HepG2 (cell line): ENCODE measurements around the gene TEX53. TPM values are rescaled to one million over a fixed set of nuclear protein-coding genes. Genes with fewer than 3 reads are reported as not detected.

Source experiments
- ATAC-seq: fragments of 200-7000 bp; cut with Tn5 transposase; 3 replicates; pipeline ENCODE4 v1.9.1; 2020; ENCODE audit warnings: mild to moderate bottlenecking, moderate library complexity
- BruUV-seq: library from RNA; stranded (reverse); fragments of 400-500 nt; replicated peaks from 2 replicates; lab custom pipeline; 2021; lab: Mats Ljungman, UMichigan
- CTCF ChIA-PET: fragments of 300-600 bp; formaldehyde crosslinking; extraction: SDS; loops from one replicate; lab custom pipeline; 2021; ENCODE audit warnings: low total read pairs, inconsistent platforms, low intra/inter-chr PET ratio; lab: Yijun Ruan, JAX
- POLR2A ChIA-PET: fragments of 350-600 bp; sonication (Branson Sonifier 250); formaldehyde crosslinking; loops from one replicate; lab custom pipeline; 2020; ENCODE audit warnings: antibody characterized with exemption, inconsistent platforms; lab: Yijun Ruan, JAX
- DNase-seq: peaks from one replicate; pipeline ENCODE4 v3.0.0-alpha.2; 2015; ENCODE audit warnings: low spot score
- FAIRE-seq: peaks from 3 replicates; lab custom pipeline; 2011; peaks lifted over from hg19 to GRCh38; lab: Jason Lieb, UNC
- H2AFZ ChIP-seq: one replicate; pipeline ENCODE4 v1.6.1; 2011; ENCODE audit warnings: low read length, inconsistent platforms
- H3K27ac ChIP-seq: fragments of 300-600 bp; 3 replicates; pipeline ENCODE4 v1.8.0; 2011; ENCODE audit warnings: mixed run types, mild to moderate bottlenecking, mixed read lengths, low read length, inconsistent platforms; ENCODE audit not compliant: insufficient read depth; ENCODE audit errors: extremely low read length
- H3K27me3 ChIP-seq, 2 experiments: fragments of 200-600 bp in 1 of 2; 2 replicates in 1 of 2; 3 replicates in 1 of 2; pipeline versions ENCODE4 v1.6.0 to v1.8.0; 2011; ENCODE audit warnings: low read length in 2 of 2, mild to moderate bottlenecking in 2 of 2, moderate library complexity in 2 of 2, inconsistent platforms in 1 of 2; ENCODE audit not compliant: insufficient read depth in 2 of 2, control insufficient read depth in 1 of 2
- H3K36me3 ChIP-seq, 2 experiments: fragments of 200-600 bp in 1 of 2; replicated peaks in 1 of 2; 2 replicates in 1 of 2; 3 replicates in 1 of 2; pipeline versions ENCODE4 v1.5.1 to v1.8.0; 2011; ENCODE audit warnings: low read length in 2 of 2, inconsistent platforms in 1 of 2; ENCODE audit not compliant: insufficient read depth in 2 of 2, control insufficient read depth in 1 of 2
- H3K4me1 ChIP-seq: 2 replicates; pipeline ENCODE4 v1.5.1; 2012; ENCODE audit warnings: low read length, inconsistent platforms; ENCODE audit not compliant: insufficient read depth
- H3K4me2 ChIP-seq: 2 replicates; pipeline ENCODE4 v1.6.0; 2011; ENCODE audit warnings: low read depth, low read length, inconsistent platforms
- H3K4me3 ChIP-seq, 3 experiments: fragments of 200-600 bp in 1 of 3; sonication (generic), shearing (Covaris generic) in 1 of 3; replicated peaks in 1 of 3; 2 replicates each; pipeline ENCODE4 v1.5.1; 2011 to 2016; ENCODE audit warnings: low read length in 3 of 3, inconsistent platforms in 2 of 3, low read depth in 2 of 3, mild to moderate bottlenecking in 2 of 3, control low read depth in 1 of 3, mixed read lengths in 1 of 3; ENCODE audit not compliant: insufficient read depth in 1 of 3
- H3K79me2 ChIP-seq: one replicate; pipeline ENCODE4 v1.6.1; 2011; ENCODE audit warnings: low read length, inconsistent platforms; ENCODE audit not compliant: insufficient read depth
- H3K9ac ChIP-seq: 2 replicates; pipeline ENCODE4 v1.6.0; 2011; ENCODE audit warnings: mild to moderate bottlenecking, low read depth, low read length, inconsistent platforms; ENCODE audit not compliant: insufficient read depth
- H3K9me3 ChIP-seq: 2 replicates; pipeline ENCODE4 v1.5.1; 2012; ENCODE audit warnings: mild to moderate bottlenecking, low read length
- H4K20me1 ChIP-seq: 2 replicates; pipeline ENCODE4 v1.6.0; 2011; ENCODE audit warnings: inconsistent platforms, mild to moderate bottlenecking, low read length, moderate library complexity; ENCODE audit not compliant: insufficient read depth
- MTA3 ChIP-seq: sonication (generic); formaldehyde crosslinking; IDR thresholded peaks from 2 replicates; pipeline ENCODE4 v1.4.0; 2020; ENCODE audit warnings: missing genetic modification reagents
- PTBP1 ChIP-seq: fragments of 200-400 bp; formaldehyde crosslinking; IDR thresholded peaks from 2 replicates; pipeline ENCODE4 v1.6.1; 2018; ENCODE audit warnings: low read length, low read depth; ENCODE audit not compliant: poor library complexity, severe bottlenecking
- ZNF468 ChIP-seq: sonication (generic); formaldehyde crosslinking; IDR thresholded peaks from 2 replicates; pipeline ENCODE4 v1.8.0; 2022; ENCODE audit warnings: mild to moderate bottlenecking, moderate library complexity, missing genetic modification reagents
- ZNF83 ChIP-seq: sonication (generic); formaldehyde crosslinking; IDR thresholded peaks from 2 replicates; pipeline ENCODE4 v1.4.0; 2020; ENCODE audit warnings: missing genetic modification reagents, mild to moderate bottlenecking, borderline replicate concordance
- WGBS: methylation state at CpG from one replicate; pipeline ENCODE4 v1.1.6; 2017; ENCODE audit warnings: low lambda C conversion rate; 5-methylcytosine and 5-hydroxymethylcytosine counted together
- in situ Hi-C: cut with HindIII; loops from 2 replicates; pipeline ENCODE4 v1.10.0; 2017; ENCODE audit warnings: low pct_unique_long_range_greater_than_20kb; ENCODE audit not compliant: extremely low pct_ligation_motif_present
- intact Hi-C: fragments of 100-400 bp; cut with micrococcal nuclease; formaldehyde crosslinking; loops from one replicate; pipeline ENCODE4 v1.10.0; 2022; ENCODE audit not compliant: unreplicated experiment
- polyA plus RNA-seq, 8 experiments: library from polyadenylated mRNA; depleted of rRNA in 3 of 8; stranded (reverse) in 7 of 8; unstranded in 1 of 8; fragments of >200 nt; fragmentation: Illumina TruSeq in 4 of 8; extraction: Trizol in 4 of 8; gene quantifications; 2 replicates each; pipeline versions ENCODE4 v1.2.1 to v1.2.3, GENCODE V29; 2011 to 2016; ENCODE audit warnings: low read depth in 4 of 8, missing spikeins in 1 of 8, mixed read lengths in 1 of 8; ENCODE audit not compliant: insufficient read depth in 1 of 8
- total RNA-seq, 5 experiments: library from RNA; depleted of rRNA; stranded (reverse); fragments of >200 nt; fragmentation: Illumina TruSeq; extraction: Trizol; gene quantifications; 2 replicates each; pipeline ENCODE4 v1.2.3, GENCODE V29; 2016; ENCODE audit warnings: low read depth in 1 of 5
- TF ChIP-seq, protein P1 (sequence below): sonication (generic); formaldehyde crosslinking; conservative IDR thresholded peaks from 2 replicates; pipeline ENCODE4 v1.4.0; 2020; ENCODE audit warnings: missing genetic modification reagents
- TF ChIP-seq, protein P2 (sequence below): sonication (generic); formaldehyde crosslinking; IDR thresholded peaks from 2 replicates; pipeline ENCODE4 v1.8.0; 2023; ENCODE audit warnings: mild to moderate bottlenecking, missing genetic modification reagents

The TEX53 gene
- total and polyA plus RNA-seq, 2 of the 13 experiments (the other 11 are each of a cell fraction or from before 2014, with no cell fraction given): not detected

DNA sequence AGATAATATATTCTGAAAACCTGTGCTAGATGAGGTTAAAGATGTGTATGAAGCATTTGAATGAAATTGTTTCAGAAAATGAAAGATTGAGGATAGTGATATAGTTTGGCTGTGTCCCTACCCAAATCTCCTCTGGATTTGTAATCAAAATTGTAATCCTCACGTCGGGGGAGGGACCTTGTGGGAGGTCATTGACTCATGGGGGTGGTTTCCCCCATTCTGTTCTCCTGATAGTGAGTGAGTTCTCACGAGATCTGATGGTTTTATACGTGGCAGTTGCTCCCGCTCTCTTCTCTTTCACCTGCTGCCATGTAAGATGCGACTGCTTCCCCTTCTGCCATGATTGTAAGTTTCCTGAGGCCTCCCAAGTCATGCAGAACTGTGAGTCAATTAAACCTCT, 26.4 kb upstream of the TEX53 start:
- 36% methylated on average over 6 of the region's 6 CpGs for WGBS
- no peaks in the 10 kb centered on the region for H3K36me3 ChIP-seq
- H4K20me1 ChIP-seq: no peaks in the 10 kb centered on the region
- no peaks in the 10 kb centered on the region for H3K9me3 ChIP-seq
- intact Hi-C loops: loop anchor here (5.0 kb wide), 1 partner anchor 838 kb away; no protein-coding TSS in a partner anchor
- H3K4me2 ChIP-seq: no peak overlapping the region
- in situ Hi-C loops: loop anchor here (5.0 to 10.0 kb wide), 3 partner anchors 228 to 841 kb away; no protein-coding TSS in a partner anchor
- H3K27ac ChIP-seq: no peak overlapping the region
- no peak overlapping the region for H2AFZ ChIP-seq
- ChIA-PET CTCF (interaction anchor here (3.4 kb wide), 1 partner anchor 330 kb away, joined by 46 read pairs; no protein-coding TSS in a partner anchor), POLR2A (no interaction called here)
- H3K79me2 ChIP-seq: no peaks in the 10 kb centered on the region
- FAIRE-seq (no peak), ATAC-seq (no peak), DNase-seq (no peak)
- H3K4me3 ChIP-seq: no peak overlapping the region
- no peak overlapping the region for H3K9ac ChIP-seq
- BruUV-seq: no TSS peak
- H3K27me3 ChIP-seq: no peaks in the 10 kb centered on the region
- no peak for TF ChIP-seq PTBP1
- no peak for TF ChIP-seq ZNF83 (CRISPR knock-in tag)
- TF ChIP-seq, protein P1, sequence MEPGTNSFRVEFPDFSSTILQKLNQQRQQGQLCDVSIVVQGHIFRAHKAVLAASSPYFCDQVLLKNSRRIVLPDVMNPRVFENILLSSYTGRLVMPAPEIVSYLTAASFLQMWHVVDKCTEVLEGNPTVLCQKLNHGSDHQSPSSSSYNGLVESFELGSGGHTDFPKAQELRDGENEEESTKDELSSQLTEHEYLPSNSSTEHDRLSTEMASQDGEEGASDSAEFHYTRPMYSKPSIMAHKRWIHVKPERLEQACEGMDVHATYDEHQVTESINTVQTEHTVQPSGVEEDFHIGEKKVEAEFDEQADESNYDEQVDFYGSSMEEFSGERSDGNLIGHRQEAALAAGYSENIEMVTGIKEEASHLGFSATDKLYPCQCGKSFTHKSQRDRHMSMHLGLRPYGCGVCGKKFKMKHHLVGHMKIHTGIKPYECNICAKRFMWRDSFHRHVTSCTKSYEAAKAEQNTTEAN (CRISPR knock-in tag): no peak
- TF ChIP-seq ZNF468 (CRISPR knock-in tag): no peak
- TF ChIP-seq, protein P2, sequence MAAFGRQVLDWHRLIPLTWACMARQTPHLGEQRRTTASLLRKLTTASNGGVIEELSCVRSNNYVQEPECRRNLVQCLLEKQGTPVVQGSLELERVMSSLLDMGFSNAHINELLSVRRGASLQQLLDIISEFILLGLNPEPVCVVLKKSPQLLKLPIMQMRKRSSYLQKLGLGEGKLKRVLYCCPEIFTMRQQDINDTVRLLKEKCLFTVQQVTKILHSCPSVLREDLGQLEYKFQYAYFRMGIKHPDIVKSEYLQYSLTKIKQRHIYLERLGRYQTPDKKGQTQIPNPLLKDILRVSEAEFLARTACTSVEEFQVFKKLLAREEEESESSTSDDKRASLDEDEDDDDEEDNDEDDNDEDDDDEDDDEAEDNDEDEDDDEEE (CRISPR knock-in tag): no peak
- no peak for TF ChIP-seq MTA3 (CRISPR knock-in tag)
- peaks cover 8% of the 10 kb centered on the region for H3K4me1 ChIP-seq
